ENCODE measurements around the gene KCNK5. TPM values are rescaled to one million over a fixed set of nuclear protein-coding genes. Genes with fewer than 3 reads are reported as not detected.

Gene KCNK5
- total and polyA plus RNA-seq, 7 donors = 3.0 to 26.9 (median 7.5) TPM

DNA sequence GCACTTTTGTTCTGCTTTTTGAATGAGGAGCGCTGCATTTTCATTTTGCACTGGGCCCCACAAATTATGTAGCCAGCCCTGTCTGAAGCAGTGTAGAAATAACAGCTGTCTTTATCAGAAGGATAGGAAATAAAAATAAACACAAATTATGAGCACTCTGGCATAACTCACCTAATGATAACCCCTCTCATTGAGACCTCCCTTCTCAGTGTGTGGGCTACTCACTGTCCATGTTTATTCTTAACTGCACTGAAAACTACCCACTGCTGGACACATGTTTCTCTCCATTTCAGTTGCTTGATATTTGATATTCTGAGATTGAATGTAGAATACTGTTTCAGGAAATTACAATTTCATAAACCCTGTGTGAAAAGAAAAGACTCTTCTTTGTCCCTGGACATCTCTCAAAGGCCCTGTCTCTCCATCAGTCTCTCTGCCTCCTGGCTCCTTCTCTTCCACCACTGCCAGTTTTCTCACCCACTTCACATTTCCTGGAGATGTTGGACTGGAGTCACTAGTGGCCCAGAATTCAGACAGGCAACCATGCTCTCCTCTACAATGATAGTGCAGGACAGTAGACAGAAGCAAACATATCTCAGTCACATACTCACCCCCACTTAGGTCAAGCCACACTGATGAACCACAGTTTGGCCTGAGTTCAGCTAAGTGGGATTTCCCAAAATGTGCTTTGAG is 84.6 kb downstream of the KCNK5 start:
- peaks cover 0 to 3% (median 0%) of the 10 kb centered on the region in 4 donors for H3K4me1 ChIP-seq
- H3K27me3 ChIP-seq = no peaks in the 10 kb centered on the region
- no peak overlapping the region for H3K4me3 ChIP-seq
- no peak for TF ChIP-seq EP300 (IDR thresholded peaks at IDR 0.05)
- no peak for TF ChIP-seq POLR2A (IDR thresholded peaks at IDR 0.05)
- TF ChIP-seq POLR2AphosphoS5 (IDR thresholded peaks at IDR 0.05) = no peak
- TF ChIP-seq, protein P1, sequence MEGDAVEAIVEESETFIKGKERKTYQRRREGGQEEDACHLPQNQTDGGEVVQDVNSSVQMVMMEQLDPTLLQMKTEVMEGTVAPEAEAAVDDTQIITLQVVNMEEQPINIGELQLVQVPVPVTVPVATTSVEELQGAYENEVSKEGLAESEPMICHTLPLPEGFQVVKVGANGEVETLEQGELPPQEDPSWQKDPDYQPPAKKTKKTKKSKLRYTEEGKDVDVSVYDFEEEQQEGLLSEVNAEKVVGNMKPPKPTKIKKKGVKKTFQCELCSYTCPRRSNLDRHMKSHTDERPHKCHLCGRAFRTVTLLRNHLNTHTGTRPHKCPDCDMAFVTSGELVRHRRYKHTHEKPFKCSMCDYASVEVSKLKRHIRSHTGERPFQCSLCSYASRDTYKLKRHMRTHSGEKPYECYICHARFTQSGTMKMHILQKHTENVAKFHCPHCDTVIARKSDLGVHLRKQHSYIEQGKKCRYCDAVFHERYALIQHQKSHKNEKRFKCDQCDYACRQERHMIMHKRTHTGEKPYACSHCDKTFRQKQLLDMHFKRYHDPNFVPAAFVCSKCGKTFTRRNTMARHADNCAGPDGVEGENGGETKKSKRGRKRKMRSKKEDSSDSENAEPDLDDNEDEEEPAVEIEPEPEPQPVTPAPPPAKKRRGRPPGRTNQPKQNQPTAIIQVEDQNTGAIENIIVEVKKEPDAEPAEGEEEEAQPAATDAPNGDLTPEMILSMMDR (IDR thresholded peaks at IDR 0.05) = no peak
- no peak overlapping the region for H3K27ac ChIP-seq
- H3K36me3 ChIP-seq = no peaks in the 10 kb centered on the region
- DNase-seq = no peak
- no peaks in the 10 kb centered on the region for H3K9me3 ChIP-seq
- WGBS, 2 donors = 89 to 94% methylated on average over 1 of the region's 1 CpG
- intact Hi-C loops (cut with DNase I) = no loop called here

DNA sequence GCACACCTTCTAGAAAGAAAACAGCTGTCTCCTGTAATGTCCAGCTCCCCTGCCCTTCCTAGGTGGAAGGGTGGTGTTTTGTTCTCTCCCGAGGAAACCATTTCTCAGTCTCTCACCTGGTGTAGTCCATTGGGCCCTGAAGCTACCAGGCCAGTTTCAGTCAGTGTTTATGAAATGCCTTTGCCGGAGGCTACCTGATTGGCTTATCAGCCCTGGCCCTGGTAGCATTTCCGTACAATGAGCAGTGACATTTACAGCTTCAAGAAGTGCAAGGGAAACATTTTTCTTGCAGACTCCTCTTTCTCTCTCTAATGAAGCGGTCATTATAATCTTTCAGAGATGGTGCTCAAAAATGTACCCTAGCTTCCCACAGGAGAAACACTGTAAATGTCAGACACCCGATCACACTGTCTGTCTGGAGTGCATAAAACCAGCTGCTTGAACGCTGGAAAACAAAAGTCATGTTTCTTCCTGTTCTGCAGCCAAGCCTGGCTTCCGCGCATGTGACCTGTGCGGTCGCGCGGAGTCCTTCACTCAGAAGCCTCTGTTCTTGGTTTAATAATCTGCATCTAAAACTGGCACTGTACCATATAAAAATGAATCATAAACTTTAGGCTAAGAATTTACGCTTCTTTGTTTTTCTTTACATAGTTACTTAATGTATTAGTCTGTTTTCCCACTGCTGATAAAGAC is 85.9 kb downstream of the KCNK5 start:
- H3K4me1 ChIP-seq = peaks cover 0 to 3% (median 0%) of the 10 kb centered on the region in 4 donors
- H3K4me3 ChIP-seq = no peak overlapping the region
- H3K27ac ChIP-seq = no peak overlapping the region
- intact Hi-C loops (cut with DNase I) = no loop called here
- no peaks in the 10 kb centered on the region for H3K9me3 ChIP-seq
- no peak for DNase-seq
- H3K36me3 ChIP-seq = no peaks in the 10 kb centered on the region
- WGBS, 2 donors = 59 to 65% methylated on average over 13 of the region's 13 CpGs
- H3K27me3 ChIP-seq = no peaks in the 10 kb centered on the region
- no peak for TF ChIP-seq EP300 (IDR thresholded peaks at IDR 0.05)
- TF ChIP-seq, protein P1 (IDR thresholded peaks at IDR 0.05) = no peak
- no peak for TF ChIP-seq POLR2A (IDR thresholded peaks at IDR 0.05)
- TF ChIP-seq POLR2AphosphoS5 (IDR thresholded peaks at IDR 0.05) = no peak

DNA sequence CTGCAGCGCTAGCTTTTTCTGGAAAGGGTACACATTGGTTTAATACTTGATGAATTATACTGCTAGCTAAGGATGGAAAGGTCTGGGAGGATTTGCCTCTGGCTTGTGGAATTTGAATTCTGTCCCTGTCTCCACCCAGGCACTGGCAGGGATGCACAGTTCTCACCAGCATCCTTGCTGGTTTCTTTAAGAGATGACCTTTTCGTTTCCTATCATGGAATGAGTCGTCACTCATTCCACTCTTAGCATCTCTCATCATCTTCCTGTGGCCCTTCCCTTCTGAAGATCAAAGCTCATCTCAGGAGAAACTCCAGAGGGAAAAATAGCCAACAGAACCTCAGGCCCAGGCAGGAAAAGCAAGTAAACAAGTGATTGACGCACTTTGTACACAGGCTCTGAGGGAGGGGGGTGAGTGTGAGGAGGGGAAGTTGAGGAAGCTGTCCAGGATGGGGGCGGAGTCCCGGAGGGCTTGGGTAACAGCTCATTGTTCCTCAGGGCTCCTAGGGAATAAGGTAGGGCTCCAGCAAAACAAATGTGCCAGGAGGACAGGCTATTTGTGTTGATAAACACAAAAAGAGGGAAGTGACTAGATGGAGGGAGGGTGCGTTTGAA is 88.6 kb downstream of the KCNK5 start:
- H3K27ac ChIP-seq = no peak overlapping the region
- intact Hi-C loops (cut with DNase I) = no loop called here
- 52 to 57% methylated on average over 7 of the region's 7 CpGs for WGBS, 2 donors
- TF ChIP-seq, protein P1 (IDR thresholded peaks at IDR 0.05) = no peak
- TF ChIP-seq EP300 (IDR thresholded peaks at IDR 0.05) (no peak), POLR2AphosphoS5 (IDR thresholded peaks at IDR 0.05) (no peak), POLR2A (IDR thresholded peaks at IDR 0.05) (no peak)
- no peak overlapping the region for H3K4me3 ChIP-seq
- peaks cover 0 to 6% (median 2%) of the 10 kb centered on the region in 4 donors for H3K9me3 ChIP-seq
- DNase-seq = no peak
- no peaks in the 10 kb centered on the region for H3K36me3 ChIP-seq
- H3K4me1 ChIP-seq = peaks cover 0 to 3% (median 0%) of the 10 kb centered on the region in 4 donors
- H3K27me3 ChIP-seq = no peaks in the 10 kb centered on the region

Other genes starting within 250 kb of the KCNK5 start
- gene GLP1R, start 180.7 kb downstream of the KCNK5 start, total RNA-seq = under 1 TPM in 1 of 4 donors, not detected in 3; 0.14 TPM
- gene GLP1R, start 180.7 kb downstream of the KCNK5 start, polyA plus RNA-seq = under 1 TPM in 1 of 3 donors, not detected in 2; 0.06 TPM
- gene SAYSD1, start 114.3 kb downstream of the KCNK5 start, total RNA-seq = 10 to 100 TPM; 11.5 to 20.8 (median 18.9) TPM
- gene SAYSD1, start 114.3 kb downstream of the KCNK5 start, polyA plus RNA-seq = 10 to 100 TPM in 2 of 3 donors, 1 to 10 TPM in 1; 8.8 to 15.0 (median 13.9) TPM
- 1 to 10 TPM in 2 of 4 donors, not detected in 2; 1.1 to 1.4 TPM for gene KCNK17, start 84.9 kb upstream of the KCNK5 start, total RNA-seq
- gene KCNK17, start 84.9 kb upstream of the KCNK5 start, polyA plus RNA-seq = under 1 TPM in 1 of 3 donors, not detected in 2; 0.17 TPM
- not detected for gene KCNK16, start 93.2 kb upstream of the KCNK5 start, total RNA-seq
- gene KCNK16, start 93.2 kb upstream of the KCNK5 start, polyA plus RNA-seq = not detected